ENCODE data around the gene DAZAP1. TPM values are rescaled to one million over a fixed set of nuclear protein-coding genes. Genes with fewer than 3 reads are reported as not detected.

Gene DAZAP1
- polyA plus RNA-seq, 1 of the 3 experiments (the other 2 are of a cell fraction): 54.3 TPM

- TF ChIP-seq NFIC (IDR thresholded peaks at IDR 0.05; ENCODE audit: borderline replicate concordance) (no peak), USF2 (IDR thresholded peaks at IDR 0.05; ENCODE audit: borderline replicate concordance, low read depth, low read length) (no peak), TCF12 (IDR thresholded peaks at IDR 0.05) (no peak), TAF1 (IDR thresholded peaks at IDR 0.05; ENCODE audit: borderline replicate concordance, low read depth, low read length) (no peak), EZH2phosphoT487 (IDR thresholded peaks at IDR 0.05; ENCODE audit: borderline replicate concordance, low read depth) (no peak), NRF1 (IDR thresholded peaks at IDR 0.05; ENCODE audit: low read depth, low read length) (no peak), IRF3 (IDR thresholded peaks at IDR 0.05; ENCODE audit: low read depth, low read length) (no peak), GABPA (IDR thresholded peaks at IDR 0.05; ENCODE audit: low read depth) (no peak), FOXJ3 (CRISPR knock-in tag; IDR thresholded peaks at IDR 0.05) (no peak), MAX (IDR thresholded peaks at IDR 0.05; ENCODE audit: low read depth) (no peak), CTCF (IDR thresholded peaks at IDR 0.05) (no peak), ELF1 (IDR thresholded peaks at IDR 0.05) (no peak), PBX3 (IDR thresholded peaks at IDR 0.05) (no peak), JUND (IDR thresholded peaks at IDR 0.05) (no peak), POLR2AphosphoS5 (IDR thresholded peaks at IDR 0.05; ENCODE audit: low read depth, low read length) (no peak), FOSL2 (IDR thresholded peaks at IDR 0.05; ENCODE audit: borderline replicate concordance, low read depth) (no peak), ZBTB33 (IDR thresholded peaks at IDR 0.05; ENCODE audit: borderline replicate concordance, low read depth) (no peak), USF1 (IDR thresholded peaks at IDR 0.05; ENCODE audit: borderline replicate concordance, low read depth) (no peak), REST (IDR thresholded peaks at IDR 0.05; ENCODE audit: low read depth, low read length) (no peak)
- peaks cover 52% of the 10 kb centered on the region for H3K79me2 ChIP-seq (ENCODE audit: insufficient read depth)
- no peaks in the 10 kb centered on the region for H3K27me3 ChIP-seq (ENCODE audit: insufficient read depth)
- no peak overlapping the region; a peak in 1 of 4 replicates for H3K27ac ChIP-seq (ENCODE audit: low read depth in 2 of 2, low read length in 1 of 2)
- H3K4me1 ChIP-seq (ENCODE audit: control insufficient read depth in 1 of 2, insufficient read depth in 2 of 2, low read depth in 1 of 2, low read length in 1 of 2): peaks cover 3 to 16% of the 10 kb centered on the region in 2 experiments; a peak in 1 of 4 replicates
- no peaks in the 10 kb centered on the region for H3K9me2 ChIP-seq
- ChIA-PET POLR2A (interaction anchor here (2.0 kb wide), 1 partner anchor 19 kb away, joined by 10 read pairs; no protein-coding TSS in a partner anchor), CTCF (interaction anchor here (0.7 to 3.5 kb wide), 4 partner anchors 22 to 72 kb away, joined by 3 to 21 read pairs (median 4); no protein-coding TSS in a partner anchor)
- H3K9me3 ChIP-seq: no peaks in the 10 kb centered on the region
- no peaks in the 10 kb centered on the region for H3F3A ChIP-seq (replicated peaks; ENCODE audit: insufficient read depth)
- 93% methylated on average over 13 of the region's 31 CpGs for WGBS (ENCODE audit: low lambda C conversion rate)
- H4K20me1 ChIP-seq (ENCODE audit: insufficient read depth): peaks cover 36% of the 10 kb centered on the region
- no peak overlapping the region for H3K4me2 ChIP-seq
- peak; percentile 55 for DNase-seq
- peaks cover 7 to 17% of the 10 kb centered on the region in 2 experiments for H3K36me3 ChIP-seq (replicated peaks in 1 of 2; ENCODE audit: control insufficient read depth in 1 of 2, insufficient read depth in 2 of 2, low read length in 1 of 2)
- H3K9ac ChIP-seq: no peak overlapping the region
- no peak overlapping the region for H3K4me3 ChIP-seq (ENCODE audit: low read depth in 2 of 2, low read length in 1 of 2)
- no peak overlapping the region for H2AFZ ChIP-seq (ENCODE audit: low read depth)
Measured at GRCh38 chr19:1474011-1474764, 66.8 kb downstream of the DAZAP1 start.

Data from SK-N-SH (cell line).